Mesenchymal stem cell (in vitro differentiated cells and primary cell): Measurements from ENCODE around the gene UBA52.

Experiments used
- DNase-seq: peaks from one replicate; pipeline ENCODE4 v3.0.0-alpha.2; 2013
- H2AFZ ChIP-seq: one replicate; pipeline ENCODE4 v1.6.1; 2013; ENCODE audit warnings: low read depth, mild to moderate bottlenecking, control low read depth, inconsistent platforms, low read length, moderate library complexity
- H2AK5ac ChIP-seq: 2 replicates; pipeline ENCODE4 v1.6.1; 2013; ENCODE audit warnings: low read length, moderate library complexity, mild to moderate bottlenecking, inconsistent platforms; ENCODE audit not compliant: severe bottlenecking
- H2BK120ac ChIP-seq: one replicate; pipeline ENCODE4 v1.6.1; 2013; ENCODE audit warnings: low read depth, mild to moderate bottlenecking, inconsistent platforms, low read length, moderate library complexity
- H2BK12ac ChIP-seq, 2 experiments: one replicate each; pipeline ENCODE4 v1.6.1; 2013; ENCODE audit warnings: inconsistent platforms in 2 of 2, low read length in 2 of 2, mild to moderate bottlenecking in 2 of 2, moderate library complexity in 2 of 2, control low read depth in 1 of 2
- H2BK15ac ChIP-seq: one replicate; pipeline ENCODE4 v1.6.1; 2013; ENCODE audit warnings: mild to moderate bottlenecking, low read depth, inconsistent platforms; ENCODE audit not compliant: poor library complexity, severe bottlenecking
- H2BK5ac ChIP-seq: 2 replicates; pipeline ENCODE4 v1.6.1; 2013; ENCODE audit warnings: low read depth, mild to moderate bottlenecking, low read length, control low read depth, inconsistent platforms; ENCODE audit not compliant: poor library complexity, severe bottlenecking
- H3K14ac ChIP-seq, 2 experiments: one replicate each; pipeline ENCODE4 v1.6.1; 2013; ENCODE audit warnings: inconsistent platforms in 2 of 2, low read length in 2 of 2, control low read depth in 1 of 2, mild to moderate bottlenecking in 1 of 2, moderate library complexity in 1 of 2
- H3K18ac ChIP-seq, 2 experiments: one replicate each; pipeline ENCODE4 v1.6.1; 2013; ENCODE audit warnings: inconsistent platforms in 2 of 2, low read length in 2 of 2, control low read depth in 1 of 2, low read depth in 1 of 2, mild to moderate bottlenecking in 1 of 2
- H3K23ac ChIP-seq, 2 experiments: one replicate each; pipeline ENCODE4 v1.6.1; 2013; ENCODE audit warnings: inconsistent platforms in 2 of 2, low read length in 2 of 2, mild to moderate bottlenecking in 2 of 2, moderate library complexity in 2 of 2, control low read depth in 1 of 2
- H3K27ac ChIP-seq: 2 replicates; pipeline ENCODE4 v1.5.1; 2013; ENCODE audit warnings: mild to moderate bottlenecking, moderate library complexity, low read length, control low read depth, inconsistent platforms; ENCODE audit not compliant: poor library complexity, severe bottlenecking
- H3K27me3 ChIP-seq, 2 experiments: 2 replicates each; pipeline versions ENCODE4 v1.6.1 to v1.7.0; 2013; ENCODE audit warnings: low read length in 2 of 2, mild to moderate bottlenecking in 2 of 2, moderate library complexity in 2 of 2, control low read depth in 1 of 2, inconsistent platforms in 1 of 2; ENCODE audit not compliant: control insufficient read depth in 1 of 2, insufficient read depth in 1 of 2
- H3K36me3 ChIP-seq, 2 experiments: 2 replicates each; pipeline versions ENCODE4 v1.6.1 to v1.7.0; 2013; ENCODE audit warnings: low read length in 2 of 2, control low read depth in 1 of 2, inconsistent platforms in 1 of 2, low read depth in 1 of 2, mild to moderate bottlenecking in 1 of 2; ENCODE audit not compliant: insufficient read depth in 2 of 2, control insufficient read depth in 1 of 2
- H3K4ac ChIP-seq, 2 experiments: one replicate each; pipeline ENCODE4 v1.6.1; 2013; ENCODE audit warnings: inconsistent platforms in 2 of 2, low read length in 2 of 2, mild to moderate bottlenecking in 2 of 2, moderate library complexity in 2 of 2, control low read depth in 1 of 2, low read depth in 1 of 2
- H3K4me1 ChIP-seq: 2 replicates; pipeline ENCODE4 v1.6.1; 2013; ENCODE audit warnings: low read depth, low read length, control low read depth; ENCODE audit not compliant: control insufficient read depth, insufficient read depth
- H3K4me2 ChIP-seq: 2 replicates; pipeline ENCODE4 v1.6.1; 2013; ENCODE audit warnings: low read length, mild to moderate bottlenecking, inconsistent platforms; ENCODE audit not compliant: poor library complexity, severe bottlenecking
- H3K4me3 ChIP-seq, 2 experiments: 2 replicates each; pipeline versions ENCODE4 v1.5.1 to v1.7.0; 2013; ENCODE audit warnings: low read length in 2 of 2, mild to moderate bottlenecking in 2 of 2, control low read depth in 1 of 2, low read depth in 1 of 2; ENCODE audit not compliant: insufficient read depth in 1 of 2
- H3K79me1 ChIP-seq: replicated peaks from 2 replicates; pipeline ENCODE4 v1.6.1; 2013; ENCODE audit warnings: mild to moderate bottlenecking, control low read depth, low read length, inconsistent platforms; ENCODE audit not compliant: poor library complexity, severe bottlenecking
- H3K9ac ChIP-seq: 2 replicates; pipeline ENCODE4 v1.7.0; 2013; ENCODE audit warnings: mild to moderate bottlenecking, low read length, moderate library complexity
- H3K9me3 ChIP-seq: 2 replicates; pipeline ENCODE4 v1.7.0; 2013; ENCODE audit warnings: mild to moderate bottlenecking, low read length; ENCODE audit not compliant: control insufficient read depth
- H4K8ac ChIP-seq: one replicate; pipeline ENCODE4 v1.6.1; 2013; ENCODE audit warnings: inconsistent platforms, mild to moderate bottlenecking, low read length, moderate library complexity
- H4K91ac ChIP-seq: one replicate; pipeline ENCODE4 v1.6.1; 2013; ENCODE audit warnings: mild to moderate bottlenecking, low read length, inconsistent platforms
- WGBS: methylation state at CpG from one replicate; pipeline ENCODE4 v1.1.7; 2013; ENCODE audit warnings: mixed read lengths; 5-methylcytosine and 5-hydroxymethylcytosine counted together

The UBA52 gene

DNA sequence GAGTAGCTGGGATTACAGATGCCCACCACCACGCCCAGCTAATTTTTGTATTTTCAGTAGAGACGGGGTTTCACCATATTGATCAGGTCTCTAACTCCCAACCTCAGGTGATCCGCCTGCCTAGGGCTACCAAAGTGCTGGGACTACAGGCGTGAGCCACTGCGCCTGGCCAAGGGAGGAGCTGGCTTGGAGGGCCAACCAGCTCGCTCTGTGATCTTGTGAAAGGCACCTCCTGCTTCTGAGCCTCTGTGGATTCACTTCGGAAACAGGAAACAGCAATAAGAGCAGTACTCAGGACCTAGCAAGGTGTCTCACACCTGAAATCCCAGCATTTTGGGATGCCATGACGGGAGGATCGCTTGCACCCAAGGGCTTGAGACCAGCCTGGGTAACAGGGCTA lies 47.8 kb upstream of the UBA52 start:
- no peak overlapping the region for H2AK5ac ChIP-seq
- H3K4ac ChIP-seq, result no peak overlapping the region
- H3K18ac ChIP-seq, result no peak overlapping the region
- H2BK120ac ChIP-seq, result no peak overlapping the region
- no peaks in the 10 kb centered on the region for H3K27me3 ChIP-seq
- H3K23ac ChIP-seq, result no peak overlapping the region
- no peaks in the 10 kb centered on the region for H3K36me3 ChIP-seq
- H3K4me1 ChIP-seq, result peaks cover 10% of the 10 kb centered on the region
- H2BK15ac ChIP-seq, result no peak overlapping the region
- no peaks in the 10 kb centered on the region for H3K9me3 ChIP-seq
- H4K8ac ChIP-seq, result no peak overlapping the region
- no peak overlapping the region for H2BK5ac ChIP-seq
- no peak overlapping the region for H3K27ac ChIP-seq
- H3K4me3 ChIP-seq, result no peak overlapping the region
- no peak overlapping the region for H4K91ac ChIP-seq
- no peak overlapping the region for H2BK12ac ChIP-seq
- no peak overlapping the region for H2AFZ ChIP-seq
- H3K14ac ChIP-seq, result no peak overlapping the region
- WGBS, result 85% methylated on average over 9 of the region's 9 CpGs
- DNase-seq, result no peak
- H3K4me2 ChIP-seq, result no peak overlapping the region
- no peaks in the 10 kb centered on the region for H3K79me1 ChIP-seq
- no peak overlapping the region for H3K9ac ChIP-seq

DNA sequence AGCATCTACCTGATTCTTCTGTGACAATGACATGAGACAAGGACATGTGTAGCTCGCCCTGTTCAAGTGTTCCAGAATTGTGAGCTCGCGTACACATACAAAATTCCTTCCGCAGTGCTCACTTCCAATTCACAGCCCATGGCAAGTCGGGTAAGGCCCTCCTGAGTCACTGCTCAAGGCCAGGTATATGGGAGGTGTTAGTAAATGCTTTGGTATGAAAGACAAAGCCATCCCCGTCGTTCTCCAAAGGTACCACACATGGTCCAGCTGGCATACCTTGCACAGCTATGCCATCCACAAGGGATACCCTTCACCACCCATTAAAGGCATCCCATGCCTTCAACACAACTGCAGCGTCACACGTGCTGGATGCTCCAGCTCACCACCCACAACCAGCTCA lies 45.3 kb upstream of the UBA52 start:
- no peak overlapping the region for H2BK5ac ChIP-seq
- H3K4me3 ChIP-seq, result no peak overlapping the region
- H4K8ac ChIP-seq, result no peak overlapping the region
- H2AK5ac ChIP-seq, result no peak overlapping the region
- H2BK12ac ChIP-seq, result no peak overlapping the region
- no peak overlapping the region for H3K27ac ChIP-seq
- H3K9me3 ChIP-seq, result no peaks in the 10 kb centered on the region
- H2AFZ ChIP-seq, result no peak overlapping the region
- no peak overlapping the region for H4K91ac ChIP-seq
- peaks cover 11% of the 10 kb centered on the region for H3K4me1 ChIP-seq
- no peak overlapping the region for H3K18ac ChIP-seq
- H3K4ac ChIP-seq, result no peak overlapping the region
- no peak overlapping the region for H3K23ac ChIP-seq
- no peak overlapping the region for H3K4me2 ChIP-seq
- no peak overlapping the region for H3K9ac ChIP-seq
- WGBS, result 96% methylated on average over 8 of the region's 9 CpGs
- H3K27me3 ChIP-seq, result no peaks in the 10 kb centered on the region
- H3K79me1 ChIP-seq, result peaks cover under 1% of the 10 kb centered on the region
- H2BK15ac ChIP-seq, result no peak overlapping the region
- DNase-seq, result no peak
- H3K36me3 ChIP-seq, result peaks cover 2 to 11% of the 10 kb centered on the region in 2 experiments
- H2BK120ac ChIP-seq, result no peak overlapping the region
- no peak overlapping the region for H3K14ac ChIP-seq

DNA sequence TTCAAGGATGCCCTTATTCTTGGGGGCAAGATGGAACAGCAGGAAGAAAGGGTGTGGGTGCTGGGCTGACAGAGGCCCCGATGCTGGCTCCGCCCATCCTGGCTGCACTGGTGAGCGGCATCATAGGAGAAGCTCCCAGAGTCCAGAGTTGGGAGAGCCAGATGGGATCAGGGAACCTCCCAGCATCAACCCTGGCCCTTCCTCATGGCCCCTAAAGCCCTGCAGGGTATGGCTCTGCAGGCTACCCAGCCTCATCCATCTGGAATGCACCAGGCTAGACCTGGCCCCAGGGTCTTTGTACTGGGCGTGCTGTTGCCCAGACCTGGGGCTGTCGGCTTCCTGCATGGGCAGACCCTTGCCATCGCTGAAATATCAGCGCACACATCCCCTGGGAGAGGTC lies 41.9 kb upstream of the UBA52 start:
- H3K9ac ChIP-seq, result no peak overlapping the region
- H3K27ac ChIP-seq, result no peak overlapping the region
- peaks cover 9% of the 10 kb centered on the region for H3K4me1 ChIP-seq
- DNase-seq, result no peak
- peak overlapping the region; percentile 48 for H4K91ac ChIP-seq
- H2AFZ ChIP-seq, result no peak overlapping the region
- H2BK5ac ChIP-seq, result no peak overlapping the region
- H3K18ac ChIP-seq, result no peak overlapping the region
- no peak overlapping the region for H3K4me3 ChIP-seq
- peak overlapping the region; percentile 49 for H4K8ac ChIP-seq
- no peak overlapping the region for H2AK5ac ChIP-seq
- no peak overlapping the region for H2BK12ac ChIP-seq
- no peaks in the 10 kb centered on the region for H3K9me3 ChIP-seq
- no peak overlapping the region for H2BK120ac ChIP-seq
- H3K4ac ChIP-seq, result peak overlapping the region in 1 of 2 experiments; percentile 54
- H3K79me1 ChIP-seq, result peaks cover 7% of the 10 kb centered on the region
- H3K4me2 ChIP-seq, result no peak overlapping the region
- WGBS, result 90% methylated on average over 7 of the region's 7 CpGs
- no peaks in the 10 kb centered on the region for H3K27me3 ChIP-seq
- no peak overlapping the region for H3K14ac ChIP-seq
- no peak overlapping the region for H3K23ac ChIP-seq
- H3K36me3 ChIP-seq, result peaks cover 25 to 33% of the 10 kb centered on the region in 2 experiments
- H2BK15ac ChIP-seq, result no peak overlapping the region

DNA sequence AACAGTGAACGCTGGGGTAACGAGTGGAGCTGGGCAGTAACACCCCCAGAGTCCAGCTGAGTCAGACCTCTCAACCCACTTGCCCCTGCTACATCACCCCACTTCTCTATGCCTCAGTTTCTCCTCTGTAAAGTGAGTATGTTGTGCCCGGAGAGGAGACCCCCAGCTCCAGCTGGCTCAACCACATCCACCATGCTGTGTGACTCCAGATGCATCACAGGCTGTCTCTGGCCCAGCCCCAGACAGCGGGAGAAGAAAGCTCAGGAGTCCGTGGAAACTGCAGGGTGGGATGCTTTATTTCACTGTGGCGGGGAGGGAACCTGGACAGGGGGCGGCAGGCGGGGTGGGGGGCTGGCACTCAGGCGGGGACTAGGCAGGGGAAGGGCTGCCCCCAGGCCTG lies 40.2 kb upstream of the UBA52 start:
- Histone ChIP-seq H3K4me2 (no peak overlapping the region), H2BK120ac (no peak overlapping the region)

More for the DNA sequence above, 40.2 kb upstream of the UBA52 start:
- no peak overlapping the region for H3K23ac ChIP-seq
- H4K91ac ChIP-seq, result no peak overlapping the region
- no peak overlapping the region for H2BK5ac ChIP-seq
- H3K27me3 ChIP-seq, result no peaks in the 10 kb centered on the region
- no peaks in the 10 kb centered on the region for H3K9me3 ChIP-seq
- WGBS, result 96% methylated on average over 7 of the region's 9 CpGs
- H4K8ac ChIP-seq, result no peak overlapping the region
- peak overlapping the region in 1 of 2 experiments; percentile 31 for H2BK12ac ChIP-seq
- no peak overlapping the region for H2BK15ac ChIP-seq
- peaks cover 9% of the 10 kb centered on the region for H3K4me1 ChIP-seq
- no peak for DNase-seq
- H3K36me3 ChIP-seq, result peaks cover 40 to 47% of the 10 kb centered on the region in 2 experiments
- H3K4me3 ChIP-seq, result no peak overlapping the region
- H2AFZ ChIP-seq, result no peak overlapping the region
- no peak overlapping the region for H3K4ac ChIP-seq
- H3K18ac ChIP-seq, result no peak overlapping the region
- no peak overlapping the region for H3K14ac ChIP-seq
- H3K27ac ChIP-seq, result no peak overlapping the region
- H3K9ac ChIP-seq, result no peak overlapping the region
- H2AK5ac ChIP-seq, result no peak overlapping the region
- peaks cover 16% of the 10 kb centered on the region for H3K79me1 ChIP-seq
